ENCODE results near the gene CANT1. TPM values are rescaled to one million over a fixed set of nuclear protein-coding genes. Genes with fewer than 3 reads are reported as not detected.

The CANT1 gene
- total and polyA plus RNA-seq, 2 of the 13 experiments (the other 11 are each of a cell fraction or from before 2014, with no cell fraction given): 34.1 to 42.1 TPM

DNA sequence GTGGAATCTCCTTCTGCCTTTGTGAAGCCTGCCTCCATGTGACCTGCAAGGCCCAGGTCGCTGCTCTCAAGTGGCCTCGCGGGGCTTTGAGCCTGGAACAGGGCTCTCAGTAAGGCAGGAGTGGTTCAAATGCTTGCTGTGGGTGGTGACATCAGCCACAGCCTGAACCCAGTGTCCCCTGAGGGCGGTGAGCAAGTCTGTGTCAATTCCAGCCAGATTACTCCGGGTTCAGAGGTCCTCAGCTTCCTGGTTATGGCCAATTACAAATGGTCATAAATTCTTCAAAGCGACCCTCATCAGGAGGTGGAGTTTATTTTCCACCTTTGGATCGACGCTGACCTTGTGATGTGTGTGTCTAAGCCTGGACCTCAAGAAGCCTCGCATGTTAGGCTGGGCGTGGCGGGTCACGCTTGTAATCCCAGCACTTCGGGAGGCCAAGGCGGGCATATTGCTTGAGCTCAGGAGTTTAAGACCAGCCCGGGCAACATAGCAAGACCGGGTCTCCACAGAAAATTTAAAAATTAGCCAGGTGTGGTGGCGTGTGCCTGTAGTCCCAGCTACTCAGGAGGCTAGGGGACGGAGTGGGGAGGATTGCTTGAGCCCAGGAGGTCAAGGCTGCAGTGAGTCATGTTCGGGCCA, 47.1 kb downstream of the CANT1 start (continued):
- TF ChIP-seq, protein P1, sequence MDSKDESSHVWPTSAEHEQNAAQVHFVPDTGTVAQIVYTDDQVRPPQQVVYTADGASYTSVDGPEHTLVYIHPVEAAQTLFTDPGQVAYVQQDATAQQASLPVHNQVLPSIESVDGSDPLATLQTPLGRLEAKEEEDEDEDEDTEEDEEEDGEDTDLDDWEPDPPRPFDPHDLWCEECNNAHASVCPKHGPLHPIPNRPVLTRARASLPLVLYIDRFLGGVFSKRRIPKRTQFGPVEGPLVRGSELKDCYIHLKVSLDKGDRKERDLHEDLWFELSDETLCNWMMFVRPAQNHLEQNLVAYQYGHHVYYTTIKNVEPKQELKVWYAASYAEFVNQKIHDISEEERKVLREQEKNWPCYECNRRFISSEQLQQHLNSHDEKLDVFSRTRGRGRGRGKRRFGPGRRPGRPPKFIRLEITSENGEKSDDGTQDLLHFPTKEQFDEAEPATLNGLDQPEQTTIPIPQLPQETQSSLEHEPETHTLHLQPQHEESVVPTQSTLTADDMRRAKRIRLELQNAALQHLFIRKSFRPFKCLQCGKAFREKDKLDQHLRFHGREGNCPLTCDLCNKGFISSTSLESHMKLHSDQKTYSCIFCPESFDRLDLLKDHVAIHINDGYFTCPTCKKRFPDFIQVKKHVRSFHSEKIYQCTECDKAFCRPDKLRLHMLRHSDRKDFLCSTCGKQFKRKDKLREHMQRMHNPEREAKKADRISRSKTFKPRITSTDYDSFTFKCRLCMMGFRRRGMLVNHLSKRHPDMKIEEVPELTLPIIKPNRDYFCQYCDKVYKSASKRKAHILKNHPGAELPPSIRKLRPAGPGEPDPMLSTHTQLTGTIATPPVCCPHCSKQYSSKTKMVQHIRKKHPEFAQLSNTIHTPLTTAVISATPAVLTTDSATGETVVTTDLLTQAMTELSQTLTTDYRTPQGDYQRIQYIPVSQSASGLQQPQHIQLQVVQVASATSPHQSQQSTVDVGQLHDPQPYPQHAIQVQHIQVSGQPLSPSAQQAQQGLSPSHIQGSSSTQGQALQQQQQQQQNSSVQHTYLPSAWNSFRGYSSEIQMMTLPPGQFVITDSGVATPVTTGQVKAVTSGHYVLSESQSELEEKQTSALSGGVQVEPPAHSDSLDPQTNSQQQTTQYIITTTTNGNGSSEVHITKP (CRISPR knock-in tag; IDR thresholded peaks at IDR 0.05; ENCODE audit: low read depth): peak; percentile 82; the same call in 1 of the 2 replicates
- peak; percentile 90 for TF ChIP-seq ZNF605 (CRISPR knock-in tag; IDR thresholded peaks at IDR 0.05)
- TF ChIP-seq POLR2AphosphoS2 (IDR thresholded peaks at IDR 0.05; ENCODE audit: low read depth, low read length): peak; percentile 62; the same call in 1 of the 2 replicates
- peak; percentile 73; the same call in 1 of the 2 replicates for TF ChIP-seq ZNF33B (CRISPR knock-in tag; IDR thresholded peaks at IDR 0.05)
- TF ChIP-seq NR2F1 (CRISPR knock-in tag; IDR thresholded peaks at IDR 0.05): peak; percentile 63 to 98
- TF ChIP-seq YEATS4 (CRISPR knock-in tag; IDR thresholded peaks at IDR 0.05; ENCODE audit: borderline replicate concordance): peak; percentile 38
- TF ChIP-seq ZBTB20 (CRISPR knock-in tag; IDR thresholded peaks at IDR 0.05; ENCODE audit: borderline replicate concordance, low read depth): 0 out of 2 replicates have a peak, but pooled peaks have one; percentile 53
- TF ChIP-seq ZNF484 (CRISPR knock-in tag; IDR thresholded peaks at IDR 0.05; ENCODE audit: borderline replicate concordance, low read depth): no peak
- TF ChIP-seq ZNF3 (CRISPR knock-in tag; IDR thresholded peaks at IDR 0.05): 0 out of 2 replicates have a peak, but pooled peaks have one; percentile 37
- no peak; the same call in 1 of the 2 replicates for TF ChIP-seq ZNF644 (CRISPR knock-in tag; IDR thresholded peaks at IDR 0.05; ENCODE audit: low read depth)
- TF ChIP-seq POLR2AphosphoS5 (IDR thresholded peaks at IDR 0.05; ENCODE audit: low read depth, low read length): no peak
- TF ChIP-seq ZNF766 (CRISPR knock-in tag; IDR thresholded peaks at IDR 0.05; ENCODE audit: borderline replicate concordance): peak; percentile 66; the same call in 1 of the 2 replicates
- TF ChIP-seq, protein P2, sequence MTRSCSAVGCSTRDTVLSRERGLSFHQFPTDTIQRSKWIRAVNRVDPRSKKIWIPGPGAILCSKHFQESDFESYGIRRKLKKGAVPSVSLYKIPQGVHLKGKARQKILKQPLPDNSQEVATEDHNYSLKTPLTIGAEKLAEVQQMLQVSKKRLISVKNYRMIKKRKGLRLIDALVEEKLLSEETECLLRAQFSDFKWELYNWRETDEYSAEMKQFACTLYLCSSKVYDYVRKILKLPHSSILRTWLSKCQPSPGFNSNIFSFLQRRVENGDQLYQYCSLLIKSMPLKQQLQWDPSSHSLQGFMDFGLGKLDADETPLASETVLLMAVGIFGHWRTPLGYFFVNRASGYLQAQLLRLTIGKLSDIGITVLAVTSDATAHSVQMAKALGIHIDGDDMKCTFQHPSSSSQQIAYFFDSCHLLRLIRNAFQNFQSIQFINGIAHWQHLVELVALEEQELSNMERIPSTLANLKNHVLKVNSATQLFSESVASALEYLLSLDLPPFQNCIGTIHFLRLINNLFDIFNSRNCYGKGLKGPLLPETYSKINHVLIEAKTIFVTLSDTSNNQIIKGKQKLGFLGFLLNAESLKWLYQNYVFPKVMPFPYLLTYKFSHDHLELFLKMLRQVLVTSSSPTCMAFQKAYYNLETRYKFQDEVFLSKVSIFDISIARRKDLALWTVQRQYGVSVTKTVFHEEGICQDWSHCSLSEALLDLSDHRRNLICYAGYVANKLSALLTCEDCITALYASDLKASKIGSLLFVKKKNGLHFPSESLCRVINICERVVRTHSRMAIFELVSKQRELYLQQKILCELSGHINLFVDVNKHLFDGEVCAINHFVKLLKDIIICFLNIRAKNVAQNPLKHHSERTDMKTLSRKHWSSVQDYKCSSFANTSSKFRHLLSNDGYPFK (CRISPR knock-in tag; IDR thresholded peaks at IDR 0.05; ENCODE audit: borderline replicate concordance): 0 out of 2 replicates have a peak, but pooled peaks have one; percentile 48
- peak; percentile 82; the same call in 1 of the 2 replicates for TF ChIP-seq ZNF567 (CRISPR knock-in tag; IDR thresholded peaks at IDR 0.05; ENCODE audit: borderline replicate concordance)
- peak; percentile 97 for TF ChIP-seq HNF4G (IDR thresholded peaks at IDR 0.05; ENCODE audit: borderline replicate concordance, low read depth, low read length)
- peak; percentile 95; the same call in 1 of the 2 replicates for TF ChIP-seq HNF4G (CRISPR knock-in tag; IDR thresholded peaks at IDR 0.05; ENCODE audit: borderline replicate concordance, low read depth)
- TF ChIP-seq, protein P3, sequence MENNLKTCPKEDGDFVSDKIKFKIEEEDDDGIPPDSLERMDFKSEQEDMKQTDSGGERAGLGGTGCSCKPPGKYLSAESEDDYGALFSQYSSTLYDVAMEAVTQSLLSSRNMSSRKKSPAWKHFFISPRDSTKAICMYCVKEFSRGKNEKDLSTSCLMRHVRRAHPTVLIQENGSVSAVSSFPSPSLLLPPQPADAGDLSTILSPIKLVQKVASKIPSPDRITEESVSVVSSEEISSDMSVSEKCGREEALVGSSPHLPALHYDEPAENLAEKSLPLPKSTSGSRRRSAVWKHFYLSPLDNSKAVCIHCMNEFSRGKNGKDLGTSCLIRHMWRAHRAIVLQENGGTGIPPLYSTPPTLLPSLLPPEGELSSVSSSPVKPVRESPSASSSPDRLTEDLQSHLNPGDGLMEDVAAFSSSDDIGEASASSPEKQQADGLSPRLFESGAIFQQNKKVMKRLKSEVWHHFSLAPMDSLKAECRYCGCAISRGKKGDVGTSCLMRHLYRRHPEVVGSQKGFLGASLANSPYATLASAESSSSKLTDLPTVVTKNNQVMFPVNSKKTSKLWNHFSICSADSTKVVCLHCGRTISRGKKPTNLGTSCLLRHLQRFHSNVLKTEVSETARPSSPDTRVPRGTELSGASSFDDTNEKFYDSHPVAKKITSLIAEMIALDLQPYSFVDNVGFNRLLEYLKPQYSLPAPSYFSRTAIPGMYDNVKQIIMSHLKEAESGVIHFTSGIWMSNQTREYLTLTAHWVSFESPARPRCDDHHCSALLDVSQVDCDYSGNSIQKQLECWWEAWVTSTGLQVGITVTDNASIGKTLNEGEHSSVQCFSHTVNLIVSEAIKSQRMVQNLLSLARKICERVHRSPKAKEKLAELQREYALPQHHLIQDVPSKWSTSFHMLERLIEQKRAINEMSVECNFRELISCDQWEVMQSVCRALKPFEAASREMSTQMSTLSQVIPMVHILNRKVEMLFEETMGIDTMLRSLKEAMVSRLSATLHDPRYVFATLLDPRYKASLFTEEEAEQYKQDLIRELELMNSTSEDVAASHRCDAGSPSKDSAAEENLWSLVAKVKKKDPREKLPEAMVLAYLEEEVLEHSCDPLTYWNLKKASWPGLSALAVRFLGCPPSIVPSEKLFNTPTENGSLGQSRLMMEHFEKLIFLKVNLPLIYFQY (CRISPR knock-in tag; IDR thresholded peaks at IDR 0.05; ENCODE audit: borderline replicate concordance): peak; percentile 64; the same call in 1 of the 2 replicates
- peak; percentile 73; the same call in 1 of the 2 replicates for TF ChIP-seq TBX3 (IDR thresholded peaks at IDR 0.05; ENCODE audit: borderline replicate concordance)
